Cerebellar nuclear complex (tissue), 1 donor: ENCODE measurements around the gene UNC13D.
A peak's percentile ranks its signal among the peaks of the same experiment; 100 is the strongest.
"Not testable (repeated sequence)": the region's sequence is repeated elsewhere in the genome, so short reads cannot be mapped to it uniquely, and the experiment has no call there.

Experiments used
- DNase-seq, 2 experiments: peaks; one replicate each; lab custom pipeline; 2025; lab: John Stamatoyannopoulos, UW

UNC13D gene

DNA sequence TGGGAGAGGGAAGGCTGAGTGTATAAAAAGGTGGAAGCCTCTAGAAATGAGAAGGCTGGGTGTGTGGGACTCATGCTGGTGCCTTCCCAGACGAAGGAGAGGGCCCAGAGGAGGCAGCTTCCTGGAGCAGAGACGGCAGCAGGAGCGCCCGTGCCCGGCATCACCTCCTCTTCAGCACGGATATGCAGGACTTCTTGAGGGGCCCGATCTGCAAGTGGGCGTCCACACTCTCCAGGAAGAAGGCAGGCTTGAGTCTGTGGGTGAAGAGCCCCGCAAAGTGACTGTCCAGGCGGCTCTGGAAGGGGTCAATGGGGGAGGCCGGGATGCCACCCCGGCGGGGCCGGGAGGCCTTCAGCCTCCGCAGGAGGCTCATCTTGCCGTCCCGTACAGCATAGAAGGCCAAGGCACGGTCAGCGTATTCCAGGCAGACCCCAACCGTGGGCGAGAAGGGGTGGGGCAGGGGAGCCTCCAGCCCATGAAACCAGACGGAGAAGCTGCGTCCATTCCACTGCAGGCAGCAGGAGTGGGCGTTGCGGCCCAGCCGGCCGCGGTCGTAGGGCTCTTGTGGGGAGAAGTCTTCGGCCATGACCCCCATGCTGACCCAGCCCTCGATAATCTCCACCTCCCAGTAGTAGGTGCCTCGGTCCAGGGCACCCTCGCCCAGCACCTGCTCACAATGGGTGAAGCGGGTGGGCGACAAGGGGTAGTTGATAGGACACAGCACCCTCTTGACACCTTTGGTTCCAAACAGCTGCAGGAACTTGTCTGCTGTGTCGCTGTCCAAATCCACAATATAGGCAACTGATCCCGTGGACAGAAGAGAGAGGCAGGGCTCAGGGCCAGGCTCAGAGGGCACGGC, 30.3 kb upstream of the UNC13D start:
- DNase-seq, result no peak

DNA sequence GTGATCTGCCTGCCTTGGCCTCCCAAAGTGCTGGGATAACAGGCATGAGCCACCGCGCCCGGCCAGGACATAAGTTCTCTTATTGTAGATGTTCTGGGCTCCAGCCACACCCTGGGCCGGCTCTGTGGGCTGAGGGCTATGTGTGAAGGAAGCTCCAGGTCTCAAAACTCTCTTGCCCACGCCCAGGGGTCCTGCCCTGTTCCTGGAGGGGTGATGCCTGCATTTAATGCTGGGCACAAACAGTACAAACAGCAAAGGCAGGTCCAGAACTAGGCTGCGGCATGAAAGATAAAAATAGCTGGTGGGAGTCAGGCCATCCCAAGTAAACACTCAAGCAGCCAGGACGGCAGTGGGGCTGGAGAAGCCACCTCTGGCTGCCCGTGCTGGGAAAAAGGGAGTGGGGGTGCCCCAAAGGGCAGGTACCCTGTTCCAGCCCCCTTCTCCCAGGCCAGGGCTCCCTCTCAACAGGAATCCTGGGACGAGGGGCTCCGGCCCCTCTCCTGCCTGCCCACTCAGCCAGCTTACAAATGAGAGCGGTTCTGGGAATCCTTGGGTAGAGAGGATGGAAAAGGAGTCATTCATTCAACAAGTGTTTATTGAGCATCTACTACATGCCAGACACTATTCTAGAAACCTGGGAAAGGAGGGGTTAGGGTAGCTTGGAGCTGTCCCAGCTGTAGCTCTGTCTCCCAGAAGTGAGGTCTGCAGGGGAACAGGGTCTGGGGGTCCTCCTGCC, 29.6 kb upstream of the UNC13D start:
- no peak for DNase-seq

DNA sequence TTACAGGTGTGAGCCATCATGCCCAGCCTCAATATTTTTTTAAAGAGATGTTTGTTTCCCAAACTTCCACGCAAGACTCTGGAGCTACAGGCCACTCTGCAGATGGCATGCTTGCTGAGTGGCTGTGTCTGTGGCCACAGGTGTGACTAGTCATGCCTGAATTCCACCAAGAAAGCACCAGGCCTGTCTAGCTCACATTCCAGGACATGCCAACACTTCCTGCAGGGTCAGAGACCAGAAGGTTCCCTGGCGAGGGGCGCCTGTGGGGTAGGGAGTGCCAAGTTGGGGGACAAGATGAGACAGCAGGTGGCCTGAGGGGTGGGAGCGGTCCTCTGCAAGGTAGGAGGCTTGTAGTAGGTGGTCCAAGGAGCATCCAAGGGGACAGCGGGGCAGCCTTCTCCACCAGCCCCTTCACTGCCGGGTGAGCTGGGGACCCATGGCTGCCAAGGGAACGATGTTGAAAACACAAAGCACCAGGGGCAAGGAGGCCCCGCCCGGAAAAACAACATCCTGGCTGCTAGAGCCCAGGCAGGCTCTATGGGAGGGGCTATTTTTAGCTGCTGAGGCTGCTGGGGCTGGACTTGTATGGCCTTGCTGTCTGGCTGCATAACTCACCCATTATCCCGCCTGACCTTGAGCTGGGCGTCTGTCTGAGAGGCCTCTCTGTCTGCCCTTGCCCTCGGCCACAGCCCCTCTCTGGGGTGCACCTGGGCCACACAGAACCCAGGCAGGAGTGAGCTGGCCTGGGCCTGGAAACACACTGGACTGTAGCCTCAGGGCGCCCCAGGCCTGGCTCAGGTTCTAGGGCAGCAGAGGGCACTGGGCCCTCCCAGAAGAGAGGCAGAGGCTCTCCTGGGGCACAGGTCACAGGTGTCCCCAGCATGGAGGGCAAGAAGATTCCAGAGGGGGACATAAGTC, 28.5 kb upstream of the UNC13D start:
- no peak for DNase-seq

DNA sequence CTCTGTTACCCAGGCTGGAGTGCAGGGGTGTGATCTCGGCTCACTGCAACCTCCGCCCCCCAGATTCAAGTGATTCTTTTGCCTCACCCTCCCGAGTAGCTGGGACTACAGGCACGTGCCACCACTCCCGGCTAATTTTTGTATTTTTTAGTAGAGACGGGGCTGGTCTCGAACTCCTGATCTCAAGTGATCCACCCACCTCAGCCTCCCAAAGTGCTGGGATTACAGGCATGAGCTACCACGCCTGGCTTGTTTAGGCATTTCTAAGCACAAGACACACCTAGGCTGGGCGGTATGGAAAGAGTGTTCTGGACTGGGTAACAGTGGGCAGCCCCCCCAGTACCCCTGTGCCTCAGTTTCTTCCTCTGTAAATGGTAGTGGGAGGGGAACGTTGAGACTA, 26.0 kb upstream of the UNC13D start:
- not testable (repeated sequence) for DNase-seq

DNA sequence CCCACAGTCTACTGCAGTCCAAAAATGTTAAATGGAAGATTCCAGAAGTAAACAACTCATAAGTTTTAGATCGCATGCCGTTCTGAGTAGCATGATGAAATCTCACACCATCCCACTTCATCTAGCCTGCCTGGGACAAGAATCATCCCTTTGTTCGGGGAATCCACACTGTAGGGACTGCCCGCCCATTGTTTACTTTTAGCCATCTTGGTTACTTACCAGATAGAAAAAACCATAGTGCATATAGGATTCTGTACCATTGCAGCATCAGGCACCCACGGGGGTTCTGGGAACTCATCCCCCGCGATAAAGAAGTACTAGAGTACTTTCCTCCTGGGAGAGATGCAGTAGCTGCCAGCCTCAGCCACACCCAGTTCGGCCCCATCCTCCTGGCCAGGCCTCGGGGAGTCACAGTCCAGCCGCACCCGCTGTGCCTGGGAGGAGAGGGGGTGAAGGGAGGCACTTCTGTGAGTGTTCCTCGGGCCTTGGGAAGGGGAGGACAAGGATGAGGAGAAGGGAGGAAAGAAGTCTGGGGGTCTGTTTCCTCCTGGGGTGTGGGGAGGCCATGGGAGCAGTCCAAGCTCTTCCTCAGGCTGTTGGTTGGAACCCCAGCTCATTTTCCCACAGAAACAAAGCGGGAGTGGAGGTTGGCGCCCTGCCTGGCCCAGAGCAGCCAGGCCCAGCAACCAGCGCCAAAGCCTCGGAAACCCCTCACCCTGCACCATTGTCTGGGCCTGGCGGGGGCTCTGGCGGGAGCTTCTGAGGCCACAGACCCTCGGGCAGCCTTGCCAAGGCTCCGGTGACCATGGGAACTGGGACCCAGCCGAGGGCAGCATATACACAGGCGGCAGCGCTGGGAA, 25.3 kb upstream of the UNC13D start:
- DNase-seq, result no peak

DNA sequence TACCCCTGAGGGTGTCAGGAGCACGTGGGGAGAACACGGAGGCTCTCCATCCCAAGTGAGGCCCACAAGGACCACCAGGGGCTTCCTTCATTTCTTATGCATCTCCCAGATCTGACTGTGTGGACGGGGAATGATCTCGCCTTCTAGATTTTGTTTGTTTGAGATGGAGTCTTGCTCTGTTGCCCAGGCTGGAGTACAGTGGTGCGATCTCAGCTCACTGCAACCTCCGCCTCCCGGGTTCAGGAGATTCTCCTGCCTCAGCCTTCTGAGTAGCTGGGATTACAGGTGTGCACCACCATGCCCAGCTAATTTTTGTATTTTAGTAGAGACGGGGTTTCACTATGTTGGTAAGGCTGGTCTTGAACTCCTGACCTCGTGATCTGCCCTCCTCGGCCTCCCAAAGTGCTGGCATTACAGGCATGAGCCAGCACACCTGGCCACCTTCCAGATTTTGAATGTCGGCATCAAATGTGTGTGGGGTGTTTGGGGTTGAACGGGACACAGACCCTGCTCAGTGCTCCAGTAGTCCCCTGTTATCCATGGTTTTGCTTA, 24.6 kb upstream of the UNC13D start:
- not testable (repeated sequence) for DNase-seq

DNA sequence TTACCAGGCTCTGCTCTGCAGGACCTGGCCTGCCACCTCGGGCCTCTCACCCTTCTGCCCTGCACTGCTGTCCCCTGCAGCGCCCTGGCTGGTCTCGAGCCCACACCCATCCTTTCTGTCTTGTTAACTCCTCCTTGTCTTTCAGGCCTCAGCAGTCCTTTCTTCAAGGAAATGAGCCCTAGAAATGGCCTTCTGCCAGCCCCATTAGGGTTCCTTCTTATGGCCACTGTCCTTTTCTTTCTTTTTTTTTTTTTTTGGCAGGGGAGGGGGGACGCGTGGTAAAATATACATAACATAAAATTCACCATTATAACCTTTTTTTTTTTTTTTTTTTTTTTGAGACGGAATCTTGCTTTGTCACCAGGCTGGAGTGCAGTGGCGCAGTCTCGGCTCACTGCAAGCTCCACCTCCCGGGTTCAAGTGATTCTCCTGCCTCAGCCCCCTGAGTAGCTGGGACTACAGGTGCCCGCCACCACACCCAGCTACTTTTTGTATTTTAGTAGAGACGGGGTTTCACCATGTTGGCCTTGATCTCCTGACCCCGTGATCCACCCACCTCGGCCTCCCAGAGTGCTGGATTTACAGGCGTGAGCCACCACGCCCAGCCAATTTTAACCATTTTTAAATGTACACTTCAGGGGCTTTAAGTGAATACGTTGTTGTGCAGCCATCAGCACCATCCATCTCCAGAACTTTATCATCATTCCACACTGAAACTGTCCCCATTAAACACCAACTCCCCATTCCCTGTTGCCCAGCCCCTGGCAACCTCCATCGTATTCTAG, 21.4 kb upstream of the UNC13D start:
- not testable (repeated sequence) for DNase-seq

DNA sequence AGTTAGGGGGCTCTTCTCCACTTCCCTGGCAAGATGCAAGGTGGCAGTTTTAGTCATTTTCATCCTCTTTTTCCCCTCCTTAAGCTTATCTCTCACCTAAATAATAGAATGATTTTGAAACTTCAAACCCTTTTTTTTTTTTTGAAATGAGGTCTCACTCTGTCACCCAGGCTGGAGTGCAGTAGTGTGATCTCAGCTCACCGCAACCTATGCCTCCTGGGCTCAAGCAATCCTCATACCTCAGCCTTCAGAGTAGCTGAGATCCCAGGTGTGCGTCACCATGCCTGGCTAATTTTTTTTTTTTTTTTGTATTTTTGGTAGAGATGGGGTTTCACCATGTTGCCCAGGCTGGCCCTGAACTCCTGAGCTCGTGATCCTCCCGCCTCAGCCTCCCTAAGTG, 20.7 kb upstream of the UNC13D start:
- DNase-seq, result not testable (repeated sequence)

DNA sequence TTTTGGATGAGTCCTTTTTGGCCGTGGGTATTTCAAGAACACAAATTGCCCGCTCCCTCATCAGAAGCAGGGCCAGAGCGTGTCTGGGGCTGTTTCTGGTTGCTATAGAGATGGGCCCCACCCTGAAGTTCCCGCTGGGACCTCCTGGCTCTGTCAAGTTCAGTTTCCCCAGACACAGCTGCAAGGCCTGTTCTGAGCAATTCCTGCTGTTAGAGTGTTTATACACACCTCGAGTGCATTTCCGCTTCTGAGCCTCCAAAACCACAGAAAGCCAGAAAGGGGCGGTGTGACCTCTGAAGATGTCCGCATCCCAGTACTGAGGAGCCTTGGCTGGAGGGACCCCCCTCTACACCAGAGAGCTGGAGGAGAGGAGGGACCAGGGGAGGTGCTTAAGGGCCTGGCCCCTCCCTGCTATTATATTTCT, 20.3 kb upstream of the UNC13D start:
- DNase-seq, result no peak

DNA sequence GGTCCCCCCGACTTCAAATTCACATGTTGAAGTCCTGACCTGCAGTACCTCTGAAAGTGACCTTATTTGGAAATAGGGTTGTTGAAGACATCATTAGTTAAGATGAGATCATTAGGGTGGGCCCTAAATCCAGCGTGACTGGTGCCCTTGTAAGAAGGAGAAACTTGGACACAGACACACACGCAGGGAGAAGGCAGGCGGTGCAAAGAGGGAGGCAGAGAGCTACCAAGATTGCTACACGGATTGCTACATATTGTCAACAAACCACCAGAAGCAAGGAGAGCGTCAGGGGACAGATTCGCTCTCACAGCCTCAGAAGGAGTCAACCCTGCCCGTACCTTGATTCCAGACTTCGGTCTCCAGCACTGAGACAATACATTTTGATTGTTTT, 17.7 kb upstream of the UNC13D start:
- no peak for DNase-seq

DNA sequence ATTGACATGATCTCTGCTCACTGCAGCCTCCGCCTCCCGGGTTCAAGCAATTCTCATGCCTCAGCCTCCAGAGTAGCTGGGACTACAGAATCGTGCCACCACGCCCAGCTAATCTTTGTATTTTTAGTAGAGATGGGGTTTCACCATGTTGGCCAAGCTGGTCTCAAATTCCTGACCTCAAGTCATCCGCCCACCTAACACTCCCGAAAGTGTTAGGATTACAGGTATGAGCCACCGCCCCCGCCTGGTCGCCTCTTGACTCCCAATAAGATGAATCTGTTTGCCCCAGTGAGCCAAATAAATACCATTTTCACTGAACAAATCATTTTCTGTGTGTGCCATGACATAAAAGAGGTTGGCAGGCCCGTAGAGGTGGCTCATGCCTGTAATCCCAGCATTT, 15.2 kb upstream of the UNC13D start:
- DNase-seq, result not testable (repeated sequence)

DNA sequence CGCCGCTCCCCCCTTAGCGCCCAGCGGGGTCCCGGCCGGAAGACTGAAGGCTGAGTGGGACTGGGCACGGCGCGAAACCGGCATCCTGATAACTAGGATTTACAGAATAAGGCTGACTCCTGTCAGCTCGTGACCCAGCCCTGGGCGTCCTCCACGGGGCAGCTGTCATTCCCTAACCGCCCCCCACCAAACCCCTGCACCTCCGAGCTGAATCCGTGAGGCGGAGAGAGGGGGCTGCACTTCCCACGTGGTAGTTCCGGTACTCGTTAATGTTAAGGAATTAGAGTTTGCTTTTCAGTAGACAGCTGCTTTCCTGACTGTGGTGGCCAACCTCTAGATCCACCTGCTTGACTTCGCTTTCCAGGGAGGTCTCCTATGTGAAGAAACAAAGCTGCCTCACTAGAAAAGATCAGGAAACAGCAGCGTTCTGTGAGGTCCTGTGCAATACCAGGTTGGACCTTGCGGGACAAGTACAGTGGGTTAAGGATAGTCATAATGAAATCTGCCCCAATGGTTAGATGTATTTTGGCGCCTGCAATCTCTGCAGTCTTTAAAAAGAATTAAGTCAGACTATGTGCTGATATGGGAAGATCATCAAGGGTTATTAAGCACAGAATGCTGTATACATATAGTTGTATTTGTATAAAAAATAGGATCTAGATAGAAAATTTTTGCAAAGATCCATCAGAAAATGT, 12.0 kb upstream of the UNC13D start:
- DNase-seq, result no peak

DNA sequence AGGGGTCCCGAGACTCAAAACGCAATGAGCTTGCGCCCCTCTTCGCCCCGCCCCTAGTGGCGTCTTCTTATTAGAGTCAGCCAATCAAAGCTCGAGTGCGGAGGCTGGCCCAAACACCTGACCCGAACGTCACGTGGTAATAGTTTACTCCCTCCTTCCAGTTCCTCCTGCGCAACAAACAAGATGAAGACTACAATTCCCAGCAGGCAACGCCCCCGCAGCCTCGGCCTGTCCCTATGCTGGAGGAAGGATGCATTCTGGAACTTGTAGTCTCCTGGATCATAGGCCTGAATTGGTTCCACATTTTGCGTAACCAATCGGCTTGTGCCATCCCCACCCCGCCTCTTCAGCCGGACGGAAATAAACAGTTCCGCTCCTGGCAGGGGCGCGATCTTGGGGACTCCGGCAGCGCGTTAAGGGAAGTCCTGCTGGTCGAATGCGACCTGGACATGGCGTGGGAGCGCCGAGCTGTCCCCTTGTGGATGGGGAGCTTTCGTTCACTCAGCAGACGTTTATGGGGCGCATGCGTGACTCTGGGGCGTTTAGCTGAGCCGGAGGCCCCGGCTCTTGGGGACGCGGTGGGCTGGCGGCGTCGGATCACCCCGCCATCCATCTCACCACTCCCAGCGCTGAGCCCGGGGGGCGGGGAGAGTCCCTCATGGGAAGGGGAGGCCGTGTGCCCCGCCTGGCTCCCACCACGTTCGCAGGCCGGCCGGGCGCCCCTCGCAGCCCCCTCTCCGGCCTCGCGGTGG, 11.3 kb upstream of the UNC13D start, which contains the start of gene WBP2:
Gene WBP2, minus strand, starts transcription at position 26 of the 752 bp plus-strand sequence. CDS start 38 bp downstream, outside the sequence.
- peak; percentile 99 to 100 for DNase-seq

DNA sequence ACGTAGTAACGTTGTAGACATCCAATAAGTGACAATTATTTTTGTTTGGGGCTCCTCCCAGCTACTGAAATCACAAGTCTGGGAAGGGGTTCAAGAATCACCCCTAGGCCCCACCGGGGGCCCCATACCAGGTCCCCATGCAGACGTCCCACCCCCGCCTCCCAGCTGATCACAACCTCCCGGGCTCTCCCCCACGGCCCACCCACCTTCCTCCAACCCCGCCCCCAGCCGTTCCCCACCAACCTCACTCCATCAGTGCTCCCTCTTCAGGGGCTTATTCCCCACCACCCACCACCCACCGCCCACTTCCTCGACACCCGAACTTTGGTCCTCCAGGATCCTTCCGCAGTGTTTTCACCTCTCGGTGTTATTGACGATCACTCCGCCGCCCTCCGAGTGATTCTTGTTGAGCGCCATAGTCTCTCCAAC, 10.7 kb upstream of the UNC13D start:
- no peak for DNase-seq

DNA sequence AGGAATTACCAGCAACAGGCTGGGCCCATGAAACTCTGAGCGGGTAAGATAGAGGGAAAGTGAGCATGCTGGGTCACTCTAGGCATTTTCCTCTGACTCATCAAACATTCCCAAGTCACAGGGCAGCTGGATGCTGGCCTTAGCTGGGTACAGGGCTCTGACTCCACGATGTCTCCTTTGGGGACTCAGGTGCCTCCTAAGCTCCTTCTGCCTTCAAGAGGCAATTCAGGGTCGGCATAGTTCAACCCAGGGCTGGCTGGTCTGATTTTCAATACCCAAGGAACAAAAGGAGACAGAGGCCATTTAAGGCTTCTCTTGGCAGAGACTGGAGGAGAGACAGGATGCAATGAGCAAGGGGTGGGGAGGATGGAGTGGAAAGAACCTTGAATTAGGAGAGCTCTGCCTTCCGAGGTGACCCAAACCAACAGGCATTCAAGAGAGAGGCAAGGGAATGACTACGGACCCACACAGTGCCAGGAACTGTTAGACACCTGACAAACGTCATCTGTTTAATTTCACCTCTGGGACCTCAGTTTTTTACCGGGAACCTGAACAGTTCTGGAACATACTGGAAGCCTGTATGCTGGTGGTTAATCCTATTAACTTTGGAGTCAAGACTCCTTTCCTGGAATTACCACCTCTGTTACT, 10.0 kb upstream of the UNC13D start:
- no peak for DNase-seq

DNA sequence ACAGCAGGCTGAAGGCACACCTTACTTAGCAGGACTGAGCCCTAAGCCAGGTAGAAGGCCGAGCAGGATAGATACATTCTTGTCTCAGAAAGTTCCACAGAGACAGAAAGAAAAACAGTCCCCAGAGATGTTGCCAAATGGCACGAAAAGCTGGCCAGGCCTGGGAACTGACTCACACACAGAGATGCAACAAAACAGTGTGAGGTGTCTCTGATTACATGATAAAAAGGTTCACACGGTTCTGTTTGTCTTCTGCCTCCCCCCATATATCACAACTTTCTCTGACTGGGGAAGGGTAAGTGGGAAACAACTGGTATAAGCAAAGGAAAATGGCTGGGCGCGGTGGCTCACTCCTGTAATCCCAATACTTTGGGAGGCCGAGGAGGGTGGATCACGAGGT, 9.2 kb upstream of the UNC13D start:
- no peak for DNase-seq

DNA sequence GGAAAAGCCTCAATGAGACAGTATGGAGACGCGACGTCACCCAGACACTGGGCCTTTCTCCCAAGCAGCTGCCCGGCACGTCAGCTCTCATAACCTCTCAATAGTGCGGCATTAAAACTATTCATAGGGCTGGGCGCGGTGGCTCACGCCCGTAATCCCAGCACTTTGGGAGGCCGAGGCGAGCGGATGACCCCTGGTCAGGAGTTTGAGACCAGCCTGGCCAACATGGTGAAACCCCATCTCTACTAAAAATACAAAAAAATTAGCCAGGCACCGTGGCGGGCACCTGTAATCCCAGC, 7.4 kb upstream of the UNC13D start:
- DNase-seq, result not testable (repeated sequence)
